Neuronal stem cell (in vitro differentiated cells): ENCODE measurements around the gene DBNDD1.

Source experiments
- DNase-seq: peaks from one replicate; pipeline ENCODE4 v3.0.0-alpha.2; 2013; ENCODE audit warnings: low spot score
- H2AFZ ChIP-seq: one replicate; pipeline ENCODE4 v1.6.1; 2013; ENCODE audit warnings: mild to moderate bottlenecking, low read length, inconsistent platforms
- H2AK5ac ChIP-seq: 2 replicates; pipeline ENCODE4 v1.6.1; 2013; ENCODE audit warnings: low read depth, mild to moderate bottlenecking, inconsistent platforms, low read length, moderate library complexity, mixed read lengths
- H2BK120ac ChIP-seq: 2 replicates; pipeline ENCODE4 v1.6.1; 2013; ENCODE audit warnings: low read depth, mild to moderate bottlenecking, inconsistent platforms, low read length, moderate library complexity, mixed read lengths
- H2BK12ac ChIP-seq: one replicate; pipeline ENCODE4 v1.6.1; 2013; ENCODE audit warnings: low read length, inconsistent platforms
- H2BK15ac ChIP-seq: 2 replicates; pipeline ENCODE4 v1.6.1; 2013; ENCODE audit warnings: mild to moderate bottlenecking, low read length, inconsistent platforms, mixed read lengths
- H2BK5ac ChIP-seq: one replicate; pipeline ENCODE4 v1.6.1; 2013; ENCODE audit warnings: inconsistent platforms, mild to moderate bottlenecking, low read length, moderate library complexity
- H3K14ac ChIP-seq: one replicate; pipeline ENCODE4 v1.6.1; 2013; ENCODE audit warnings: low read length, inconsistent platforms
- H3K18ac ChIP-seq: 2 replicates; pipeline ENCODE4 v1.6.1; 2013; ENCODE audit warnings: low read length, inconsistent platforms
- H3K23ac ChIP-seq: 2 replicates; pipeline ENCODE4 v1.6.1; 2013; ENCODE audit warnings: low read depth, mild to moderate bottlenecking, mixed read lengths, low read length, inconsistent platforms; ENCODE audit not compliant: poor library complexity
- H3K27ac ChIP-seq: replicated peaks from 3 replicates; pipeline ENCODE4 v1.5.1; 2013; ENCODE audit warnings: low read length, inconsistent platforms
- H3K27me3 ChIP-seq, 3 experiments: 2 replicates each; pipeline ENCODE4 v1.6.1; 2013; ENCODE audit warnings: low read length in 3 of 3, mild to moderate bottlenecking in 2 of 3, inconsistent platforms in 1 of 3, low read depth in 1 of 3, mixed read lengths in 1 of 3, moderate library complexity in 1 of 3; ENCODE audit not compliant: control insufficient read depth in 3 of 3, insufficient read depth in 3 of 3
- H3K36me3 ChIP-seq, 2 donors: replicated peaks in 1 of 2; 2 replicates each; pipeline ENCODE4 v1.6.1; 2013; ENCODE audit warnings: low read length in 2 of 2; ENCODE audit not compliant: control insufficient read depth in 2 of 2, insufficient read depth in 2 of 2
- H3K4ac ChIP-seq: 2 replicates; pipeline ENCODE4 v1.6.1; 2013; ENCODE audit warnings: inconsistent platforms, mild to moderate bottlenecking, low read length, moderate library complexity
- H3K4me1 ChIP-seq, 2 donors: 1 replicate in 1 of 2; 2 replicates in 1 of 2; pipeline ENCODE4 v1.6.1; 2013; ENCODE audit warnings: low read length in 2 of 2, low read depth in 1 of 2; ENCODE audit not compliant: control insufficient read depth in 2 of 2, insufficient read depth in 1 of 2
- H3K4me2 ChIP-seq: one replicate; pipeline ENCODE4 v1.6.1; 2013; ENCODE audit warnings: mild to moderate bottlenecking, low read length, inconsistent platforms; ENCODE audit not compliant: insufficient read depth, poor library complexity, severe bottlenecking
- H3K4me3 ChIP-seq, 2 donors: 2 replicates each; pipeline ENCODE4 v1.5.1; 2013; ENCODE audit warnings: low read length in 2 of 2, mild to moderate bottlenecking in 2 of 2, inconsistent platforms in 1 of 2, moderate library complexity in 1 of 2
- H3K79me1 ChIP-seq: one replicate; pipeline ENCODE4 v1.6.1; 2013; ENCODE audit warnings: low read depth, mild to moderate bottlenecking, inconsistent platforms, low read length, moderate library complexity
- H3K9ac ChIP-seq: one replicate; pipeline ENCODE4 v1.6.1; 2013; ENCODE audit warnings: mild to moderate bottlenecking, low read depth, low read length, inconsistent platforms; ENCODE audit not compliant: poor library complexity
- H3K9me3 ChIP-seq, 2 donors: replicated peaks in 1 of 2; 2 replicates each; pipeline versions ENCODE3 to v1.6.1; 2013; ENCODE audit warnings: low read length in 2 of 2, mild to moderate bottlenecking in 2 of 2, inconsistent platforms in 1 of 2, low read depth in 1 of 2, mixed read lengths in 1 of 2, moderate library complexity in 1 of 2; ENCODE audit not compliant: control insufficient read depth in 2 of 2, insufficient read depth in 1 of 2
- H4K8ac ChIP-seq: one replicate; pipeline ENCODE4 v1.6.1; 2013; ENCODE audit warnings: low read depth, mild to moderate bottlenecking, inconsistent platforms, low read length, moderate library complexity
- H4K91ac ChIP-seq: one replicate; pipeline ENCODE4 v1.6.1; 2013; ENCODE audit warnings: low read length, low read depth, mild to moderate bottlenecking, inconsistent platforms; ENCODE audit not compliant: poor library complexity
- WGBS, 2 donors: extraction: QIAGEN DNeasy Blood & Tissue Kit; methylation state at CpG; one replicate each; pipeline ENCODE4 v1.1.7; 2013; ENCODE audit warnings: missing lambda C conversion rate in 2 of 2, mixed read lengths in 1 of 2; ENCODE audit not compliant: insufficient read length in 2 of 2, insufficient replicate concordance in 1 of 2; ENCODE audit errors: extremely low coverage in 2 of 2; 5-methylcytosine and 5-hydroxymethylcytosine counted together

Gene DBNDD1

GRCh38 chr16:89961920-89962319, 57.3 kb downstream of the DBNDD1 start:
- Histone ChIP-seq H3K14ac (no peak overlapping the region), H3K27me3 (no peaks in the 10 kb centered on the region), H2BK5ac (no peak overlapping the region), H2BK15ac (no peak overlapping the region), H3K9ac (no peak overlapping the region), H3K79me1 (no peaks in the 10 kb centered on the region), H3K4me2 (no peak overlapping the region), H2BK120ac (no peak overlapping the region), H3K9me3 (no peaks in the 10 kb centered on the region), H3K23ac (peak overlapping the region; percentile 31), H4K91ac (no peak overlapping the region), H2AK5ac (no peak overlapping the region), H2AFZ (no peak overlapping the region), H3K18ac (no peak overlapping the region), H3K27ac (no peak overlapping the region), H3K36me3 (peaks cover 28 to 68% of the 10 kb centered on the region in 2 donors), H3K4me1 (peaks cover 8% of the 10 kb centered on the region in 2 donors), H3K4me3 (no peak overlapping the region), H3K4ac (no peak overlapping the region), H2BK12ac (no peak overlapping the region), H4K8ac (no peak overlapping the region)
- no peak for DNase-seq
- WGBS, 2 donors = no CpG with 5 or more reads among the region's 23 CpGs

DNA sequence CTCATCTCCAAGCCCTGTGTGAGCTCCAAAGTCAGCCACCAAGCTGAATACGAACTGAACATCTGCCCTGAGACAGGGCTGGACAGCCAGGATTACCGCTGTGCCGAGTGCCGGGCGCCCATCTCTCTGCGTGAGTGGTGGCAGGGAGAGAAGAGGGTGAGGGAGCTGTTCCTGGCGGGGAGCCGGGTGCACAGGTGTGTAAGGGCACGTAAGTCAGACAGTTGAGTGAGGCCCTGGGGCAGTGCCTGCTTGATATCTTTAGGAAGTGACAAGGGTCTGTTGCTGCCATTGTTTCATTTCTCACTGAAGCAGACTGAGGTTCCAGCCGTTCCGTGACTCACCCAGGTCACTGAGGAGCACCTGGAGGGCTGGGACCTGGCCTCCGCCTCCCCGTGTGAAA, 58.3 kb downstream of the DBNDD1 start:
- DNase-seq = no peak
- H2BK12ac ChIP-seq = no peak overlapping the region

DNA sequence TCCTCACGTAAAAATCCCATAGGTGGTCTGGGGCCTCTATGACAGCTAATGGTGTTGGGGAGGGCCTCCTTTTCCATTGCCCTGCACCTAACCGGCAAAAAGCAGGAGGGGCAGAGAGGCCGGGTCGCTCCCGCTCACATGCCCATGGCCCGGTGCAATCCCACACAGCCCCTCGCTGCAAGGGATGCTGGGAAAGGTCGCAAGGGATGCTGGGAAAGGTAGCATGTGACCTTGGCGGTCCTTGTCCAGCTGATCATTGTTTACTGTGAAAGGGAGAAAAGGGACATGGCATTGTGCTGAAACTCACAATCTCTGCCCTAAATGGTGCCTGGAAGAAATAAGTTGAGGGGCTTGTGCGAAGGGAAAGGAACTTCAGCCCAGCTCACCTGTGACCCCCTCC, 60.7 kb downstream of the DBNDD1 start:
- Histone ChIP-seq H2AFZ (no peak overlapping the region), H3K18ac (no peak overlapping the region), H3K14ac (no peak overlapping the region), H3K27me3 (no peaks in the 10 kb centered on the region), H3K4me1 (peaks cover 0 to 2% of the 10 kb centered on the region in 2 donors), H3K79me1 (no peaks in the 10 kb centered on the region), H3K36me3 (peaks cover 30 to 73% of the 10 kb centered on the region in 2 donors), H3K4me3 (no peak overlapping the region), H2BK15ac (no peak overlapping the region), H2AK5ac (no peak overlapping the region), H2BK120ac (no peak overlapping the region), H3K9me3 (no peaks in the 10 kb centered on the region), H3K4me2 (no peak overlapping the region), H3K4ac (no peak overlapping the region), H2BK5ac (no peak overlapping the region), H4K8ac (no peak overlapping the region), H2BK12ac (no peak overlapping the region), H4K91ac (no peak overlapping the region), H3K27ac (no peak overlapping the region), H3K23ac (no peak overlapping the region), H3K9ac (no peak overlapping the region)
- no CpG with 5 or more reads among the region's 10 CpGs for WGBS, 2 donors
- DNase-seq = no peak

More for the DNA sequence above, 58.3 kb downstream of the DBNDD1 start:
- H4K91ac ChIP-seq = no peak overlapping the region
- no peak overlapping the region for H3K18ac ChIP-seq
- H2AK5ac ChIP-seq = peak overlapping the region; percentile 28
- H2AFZ ChIP-seq = no peak overlapping the region
- H3K23ac ChIP-seq = no peak overlapping the region
- no peak overlapping the region for H3K14ac ChIP-seq
- peak overlapping the region; percentile 24 for H2BK5ac ChIP-seq
- H3K4ac ChIP-seq = no peak overlapping the region
- no peak overlapping the region for H3K27ac ChIP-seq
- H2BK120ac ChIP-seq = no peak overlapping the region
- no peak overlapping the region for H3K4me3 ChIP-seq
- WGBS, 2 donors = no CpG with 5 or more reads among the region's 13 CpGs
- no peaks in the 10 kb centered on the region for H3K4me1 ChIP-seq
- no peaks in the 10 kb centered on the region for H3K27me3 ChIP-seq
- H3K79me1 ChIP-seq = no peaks in the 10 kb centered on the region
- H3K9ac ChIP-seq = no peak overlapping the region
- no peak overlapping the region for H4K8ac ChIP-seq
- no peaks in the 10 kb centered on the region for H3K9me3 ChIP-seq
- no peak overlapping the region for H2BK15ac ChIP-seq
- peaks cover 28 to 67% of the 10 kb centered on the region in 2 donors for H3K36me3 ChIP-seq
- H3K4me2 ChIP-seq = no peak overlapping the region

GRCh38 chr16:89958068-89958467, 61.2 kb downstream of the DBNDD1 start:
- H2BK120ac ChIP-seq = no peak overlapping the region
- no peak overlapping the region for H2BK15ac ChIP-seq
- H3K36me3 ChIP-seq = peaks cover 30 to 68% of the 10 kb centered on the region in 2 donors
- DNase-seq = no peak
- H3K79me1 ChIP-seq = peaks cover 2% of the 10 kb centered on the region
- H3K14ac ChIP-seq = no peak overlapping the region
- no peak overlapping the region for H3K9ac ChIP-seq
- no peak overlapping the region for H2BK5ac ChIP-seq
- no peak overlapping the region for H2AFZ ChIP-seq
- no peak overlapping the region for H2AK5ac ChIP-seq
- H3K4ac ChIP-seq = no peak overlapping the region
- no peaks in the 10 kb centered on the region for H3K9me3 ChIP-seq
- no peak overlapping the region for H3K4me2 ChIP-seq
- H3K4me1 ChIP-seq = peaks cover 0 to 2% of the 10 kb centered on the region in 2 donors
- no peak overlapping the region for H3K23ac ChIP-seq
- H2BK12ac ChIP-seq = no peak overlapping the region
- H3K27ac ChIP-seq = no peak overlapping the region
- H3K4me3 ChIP-seq = no peak overlapping the region
- H4K8ac ChIP-seq = no peak overlapping the region
- WGBS, 2 donors = no CpG with 5 or more reads among the region's 7 CpGs
- H4K91ac ChIP-seq = no peak overlapping the region
- H3K27me3 ChIP-seq = no peaks in the 10 kb centered on the region
- H3K18ac ChIP-seq = no peak overlapping the region
